ENCODE results near the gene C9orf50. TPM values are rescaled to one million over a fixed set of nuclear protein-coding genes. Genes with fewer than 3 reads are reported as not detected.

The C9orf50 gene
- polyA plus RNA-seq, 2 of the 4 experiments (the other 2 are of a cell fraction) = 0.05 to 0.10 TPM

DNA sequence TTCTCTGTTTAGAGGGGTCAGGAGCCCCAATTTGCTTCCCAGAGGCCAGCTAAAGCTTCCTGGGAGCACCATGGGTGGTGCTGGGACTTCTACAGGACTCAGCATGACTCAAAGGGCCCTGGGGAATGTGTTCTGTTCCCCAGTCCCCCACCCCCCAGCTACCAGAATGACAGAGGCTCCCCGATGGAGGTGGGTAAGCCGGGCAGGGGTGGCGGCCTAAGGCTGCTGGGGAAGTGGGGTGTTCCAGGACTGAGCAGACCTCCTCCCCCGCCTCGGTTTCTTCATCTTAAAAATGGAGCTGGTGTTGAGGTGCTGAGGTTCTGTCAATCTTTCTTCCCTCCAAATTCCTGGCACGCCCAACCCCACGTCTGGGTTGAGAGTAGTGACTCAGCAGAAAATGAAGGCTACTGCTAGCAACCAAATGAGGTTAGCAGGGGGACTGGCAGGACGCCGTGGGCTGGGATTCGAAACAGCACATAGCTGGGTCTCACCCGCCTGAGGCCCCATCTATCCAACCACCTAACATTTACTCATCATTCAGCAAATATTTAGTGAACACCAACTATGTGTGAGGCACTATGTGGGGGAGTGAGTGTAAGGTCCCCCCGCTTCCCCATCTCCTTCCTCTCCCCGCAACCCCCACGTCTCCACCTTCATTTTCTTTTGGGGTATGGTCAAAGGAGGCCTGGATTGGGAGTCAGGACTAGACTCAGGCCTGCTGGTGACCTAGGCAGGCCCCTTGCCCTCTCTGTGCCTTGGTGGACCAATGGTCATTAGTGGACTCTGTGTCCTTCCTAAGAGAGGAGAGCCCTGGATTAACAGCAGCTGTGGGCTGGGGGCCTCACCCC lies 50.2 kb downstream of the C9orf50 start:
- H3K9me3 ChIP-seq = peaks cover 18% of the 10 kb centered on the region; the same call in 2 of the 3 replicates
- peak; percentile 51 to 63 for ATAC-seq
- H3K4me2 ChIP-seq = peak overlapping the region; percentile 98
- CTCF ChIA-PET = interaction anchor here (0.6 to 4.2 kb wide), 24 partner anchors 9 to 439 kb away, joined by 3 to 29 read pairs (median 4); partner anchors contain the start of gene IER5L
- peaks cover 57% of the 10 kb centered on the region for H3K4me1 ChIP-seq
- peak; percentile 18 for FAIRE-seq
- POLR2A ChIA-PET = interaction anchor here (0.6 to 4.9 kb wide), 14 partner anchors 13 to 397 kb away, joined by 3 to 44 read pairs (median 8); partner anchors contain the start of gene IER5L
- H3K27ac ChIP-seq = peak overlapping the region; percentile 99 to 100
- WGBS (ENCODE audit: missing lambda C conversion rate) = 4% methylated on average over 14 of the region's 14 CpGs
- no peak overlapping the region for H3K4me3 ChIP-seq
- DNase-seq (ENCODE audit: low read depth in 1 of 2, low spot score in 1 of 2) = peak; percentile 72 to 95
- no peak for TF ChIP-seq RFX5 (IDR thresholded peaks at IDR 0.05)
- TF ChIP-seq EHMT2 (IDR thresholded peaks at IDR 0.05; ENCODE audit: low read depth) = no peak
- peak; percentile 18 for TF ChIP-seq TP53 (CRISPR knock-in tag; IDR thresholded peaks at IDR 0.05)
- TF ChIP-seq MAX (IDR thresholded peaks at IDR 0.05) = peak; percentile 98
- TF ChIP-seq HOXB13 (CRISPR knock-in tag; IDR thresholded peaks at IDR 0.05; ENCODE audit: low read depth) = peak; percentile 97
- no peak for TF ChIP-seq CTCF (IDR thresholded peaks at IDR 0.05)
- 0 out of 2 replicates have a peak, but pooled peaks have one; percentile 45 for TF ChIP-seq JUNB (IDR thresholded peaks at IDR 0.05)
- TF ChIP-seq HMGXB4 (CRISPR knock-in tag; IDR thresholded peaks at IDR 0.05; ENCODE audit: borderline replicate concordance) = no peak
- TF ChIP-seq, protein P1, sequence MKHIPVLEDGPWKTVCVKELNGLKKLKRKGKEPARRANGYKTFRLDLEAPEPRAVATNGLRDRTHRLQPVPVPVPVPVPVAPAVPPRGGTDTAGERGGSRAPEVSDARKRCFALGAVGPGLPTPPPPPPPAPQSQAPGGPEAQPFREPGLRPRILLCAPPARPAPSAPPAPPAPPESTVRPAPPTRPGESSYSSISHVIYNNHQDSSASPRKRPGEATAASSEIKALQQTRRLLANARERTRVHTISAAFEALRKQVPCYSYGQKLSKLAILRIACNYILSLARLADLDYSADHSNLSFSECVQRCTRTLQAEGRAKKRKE (CRISPR knock-in tag; IDR thresholded peaks at IDR 0.05; ENCODE audit: low read depth) = peak; percentile 90
- no peak for TF ChIP-seq CEBPB (IDR thresholded peaks at IDR 0.05)
- peak; percentile 46; the same call in 1 of the 2 replicates for TF ChIP-seq GATA3 (IDR thresholded peaks at IDR 0.05; ENCODE audit: borderline replicate concordance)
- TF ChIP-seq JUN (IDR thresholded peaks at IDR 0.05) = peak in 1 of 2 experiments; percentile 47; a peak in 3 of 5 replicates
- peak in 1 of 2 experiments; percentile 74; a peak in 2 of 5 replicates for TF ChIP-seq EP300 (IDR thresholded peaks at IDR 0.05)
- TF ChIP-seq NFE2L2 (conservative IDR thresholded peaks at IDR 0.05; ENCODE audit: low read length) = peak; percentile 100
- TF ChIP-seq EHF (CRISPR knock-in tag; IDR thresholded peaks at IDR 0.05) = peak; percentile 89
- peak; percentile 57; the same call in 1 of the 2 replicates for TF ChIP-seq FOXS1 (CRISPR knock-in tag; IDR thresholded peaks at IDR 0.05)
- TF ChIP-seq CHD2 (IDR thresholded peaks at IDR 0.05; ENCODE audit: low read length, partially characterized antibody) = no peak
- peak; percentile 95 for TF ChIP-seq HOXB5 (CRISPR knock-in tag; IDR thresholded peaks at IDR 0.05)
- no peak for TF ChIP-seq NR3C1 (IDR thresholded peaks at IDR 0.05)
- TF ChIP-seq HOXA7 (CRISPR knock-in tag; IDR thresholded peaks at IDR 0.05) = peak; percentile 80; the same call in 1 of the 2 replicates
- no peak for TF ChIP-seq USF2 (IDR thresholded peaks at IDR 0.05)
- no peak for TF ChIP-seq PBX3 (IDR thresholded peaks at IDR 0.05)
- no peak for TF ChIP-seq PHF8 (IDR thresholded peaks at IDR 0.05; ENCODE audit: borderline replicate concordance, low read depth)
- no peak for TF ChIP-seq MAZ (IDR thresholded peaks at IDR 0.05; ENCODE audit: borderline replicate concordance, low read depth, low read length)
- peak; percentile 89 for TF ChIP-seq ZNF302 (CRISPR knock-in tag; IDR thresholded peaks at IDR 0.05)
- peak; percentile 34; the same call in 1 of the 2 replicates for TF ChIP-seq NPAS2 (CRISPR knock-in tag; IDR thresholded peaks at IDR 0.05; ENCODE audit: borderline replicate concordance)
- peak; percentile 92 for TF ChIP-seq HEYL (CRISPR knock-in tag; IDR thresholded peaks at IDR 0.05)
- peak; percentile 58 for TF ChIP-seq ZFP36 (IDR thresholded peaks at IDR 0.05; ENCODE audit: borderline replicate concordance, partially characterized antibody)
- peak; percentile 18; the same call in 1 of the 2 replicates for TF ChIP-seq FOSL2 (IDR thresholded peaks at IDR 0.05)
- TF ChIP-seq FOSL2 (CRISPR knock-in tag; IDR thresholded peaks at IDR 0.05) = peak; percentile 79
- 0 out of 2 replicates have a peak, but pooled peaks have one; percentile 21 for TF ChIP-seq ESRRA (IDR thresholded peaks at IDR 0.05; ENCODE audit: borderline replicate concordance, low read length)
- TF ChIP-seq ZSCAN20 (CRISPR knock-in tag; IDR thresholded peaks at IDR 0.05) = peak; percentile 92
- no peak for TF ChIP-seq RAD21 (conservative IDR thresholded peaks at IDR 0.05 in 1 of 2, IDR thresholded peaks at IDR 0.05 in 1 of 2)
- TF ChIP-seq POLR2A (IDR thresholded peaks at IDR 0.05; ENCODE audit: low read length) = peak; percentile 17; the same call in 1 of the 2 replicates

Data from A549 (cell line).